ENCODE results near the gene ZBTB45. TPM values are rescaled to one million over a fixed set of nuclear protein-coding genes. Genes with fewer than 3 reads are reported as not detected.

The ZBTB45 gene
- total and polyA plus RNA-seq, 10 of the 15 experiments (the other 5 are each of a cell fraction or from before 2014, with no cell fraction given), result 0.29 to 17.2 (median 4.2) TPM

DNA sequence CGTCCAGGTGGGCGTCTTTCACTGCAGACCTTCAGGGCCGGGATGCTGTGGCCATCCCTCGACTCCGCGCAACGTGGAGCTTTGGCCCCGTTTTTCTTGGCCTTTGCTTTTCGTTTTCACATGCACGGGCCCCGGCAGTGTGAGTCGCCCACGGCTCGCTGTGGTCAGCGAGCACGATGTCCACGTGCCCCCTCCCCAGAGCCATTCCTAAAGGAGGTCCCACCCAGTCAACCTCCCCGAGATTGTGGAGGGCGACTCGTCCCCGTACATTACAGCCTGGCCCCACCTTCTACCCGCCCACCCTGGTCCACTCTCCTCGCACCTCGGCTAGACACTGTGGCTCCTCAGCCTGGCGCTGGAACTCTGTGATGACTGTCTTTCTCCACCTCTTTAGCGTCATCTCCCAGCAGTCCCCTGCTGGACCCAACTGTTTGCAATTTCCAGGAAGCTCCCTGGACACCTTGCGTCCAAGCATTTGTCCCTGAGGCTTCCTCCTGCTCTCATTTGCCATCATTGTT is 43.1 kb downstream of the ZBTB45 start:
- ChIA-PET RAD21 (ENCODE audit: unreplicated experiment) (interaction anchor here (1.0 kb wide), 1 partner anchor 12 kb away, joined by 9 read pairs; no protein-coding TSS in a partner anchor), SMC1A (ENCODE audit: uncharacterized antibody, unreplicated experiment) (interaction anchor here (1.5 kb wide), 1 partner anchor 11 kb away, joined by 4 read pairs; no protein-coding TSS in a partner anchor), POLR2A (interaction anchor here (1.4 kb wide), 1 partner anchor 12 kb away, joined by 5 read pairs; no protein-coding TSS in a partner anchor), CTCF (no interaction called here)
- H3K4me1 ChIP-seq (ENCODE audit: control insufficient read depth, insufficient read depth, low read length), result peaks cover 21% of the 10 kb centered on the region
- DNase-seq (ENCODE audit: low read depth, low spot score) (no peak), ATAC-seq (peak; percentile 3), FAIRE-seq (no peak)
- H3K36me3 ChIP-seq (ENCODE audit: control insufficient read depth in 2 of 2, insufficient read depth in 2 of 2, low read length in 1 of 2), result peaks cover 5 to 7% of the 10 kb centered on the region in 2 experiments
- TF ChIP-seq MYC (IDR thresholded peaks at IDR 0.05; ENCODE audit: insufficient read depth, insufficient read length, insufficient replicate concordance, low read length, severe bottlenecking) (peak; percentile 48), SRF (IDR thresholded peaks at IDR 0.05; ENCODE audit: low read depth in 2 of 2, low read length in 2 of 2) (no peak), TCF7 (IDR thresholded peaks at IDR 0.05; ENCODE audit: borderline replicate concordance) (no peak), POLR2AphosphoS2 (IDR thresholded peaks at IDR 0.05; ENCODE audit: low read depth, low read length) (0 out of 2 replicates have a peak, but pooled peaks have one; percentile 2), NBN (IDR thresholded peaks at IDR 0.05) (0 out of 2 replicates have a peak, but pooled peaks have one; percentile 16), PML (IDR thresholded peaks at IDR 0.05; ENCODE audit: low read length) (peak; percentile 3; the same call in 1 of the 2 replicates)
- H3K27ac ChIP-seq (ENCODE audit: control insufficient read depth, insufficient read depth), result peak overlapping the region; percentile 81
- H3K9me3 ChIP-seq (replicated peaks; ENCODE audit: control insufficient read depth, insufficient read depth, low read length), result no peaks in the 10 kb centered on the region
- no peaks in the 10 kb centered on the region for H4K20me1 ChIP-seq (ENCODE audit: control insufficient read depth, insufficient read depth)
- WGBS (ENCODE audit: insufficient coverage, insufficient replicate concordance, low lambda C conversion rate, missing lambda C conversion rate), result 3% methylated on average over 27 of the region's 27 CpGs
- H3K79me2 ChIP-seq (ENCODE audit: control insufficient read depth, insufficient read depth, low read length), result no peaks in the 10 kb centered on the region; the same call in 1 of the 2 replicates
- intact Hi-C loops (cut with micrococcal nuclease; ENCODE audit: unreplicated experiment) (loop anchor here (1.0 kb wide), 1 partner anchor 43 kb away; the partner anchor contains the start of gene ZBTB45), in situ Hi-C loops (cut with MboI) (no loop called here)
- peak overlapping the region; percentile 82 for H3K9ac ChIP-seq (ENCODE audit: control insufficient read depth, insufficient read depth, low read length)
- no TSS peak for BruUV-seq (replicated peaks)
- peak overlapping the region; percentile 89 for H3K4me2 ChIP-seq (ENCODE audit: control insufficient read depth, insufficient read depth)
- peak overlapping the region; percentile 81 for H2AFZ ChIP-seq (ENCODE audit: control insufficient read depth, low read depth, low read length)
- H3K4me3 ChIP-seq, result peak overlapping the region; percentile 50
- no peaks in the 10 kb centered on the region for H3K27me3 ChIP-seq (replicated peaks in 1 of 2; ENCODE audit: control insufficient read depth in 2 of 2, insufficient read depth in 2 of 2, low read length in 1 of 2)

Data from GM12878 (cell line).